Measurements from ENCODE around the gene BAZ1B. TPM values are rescaled to one million over a fixed set of nuclear protein-coding genes. Genes with fewer than 3 reads are reported as not detected.
A peak's percentile ranks its signal among the peaks of the same experiment; 100 is the strongest.

Gene BAZ1B
- total RNA-seq, 2 donors from 2014 or later = 28.3 to 32.3 TPM

DNA sequence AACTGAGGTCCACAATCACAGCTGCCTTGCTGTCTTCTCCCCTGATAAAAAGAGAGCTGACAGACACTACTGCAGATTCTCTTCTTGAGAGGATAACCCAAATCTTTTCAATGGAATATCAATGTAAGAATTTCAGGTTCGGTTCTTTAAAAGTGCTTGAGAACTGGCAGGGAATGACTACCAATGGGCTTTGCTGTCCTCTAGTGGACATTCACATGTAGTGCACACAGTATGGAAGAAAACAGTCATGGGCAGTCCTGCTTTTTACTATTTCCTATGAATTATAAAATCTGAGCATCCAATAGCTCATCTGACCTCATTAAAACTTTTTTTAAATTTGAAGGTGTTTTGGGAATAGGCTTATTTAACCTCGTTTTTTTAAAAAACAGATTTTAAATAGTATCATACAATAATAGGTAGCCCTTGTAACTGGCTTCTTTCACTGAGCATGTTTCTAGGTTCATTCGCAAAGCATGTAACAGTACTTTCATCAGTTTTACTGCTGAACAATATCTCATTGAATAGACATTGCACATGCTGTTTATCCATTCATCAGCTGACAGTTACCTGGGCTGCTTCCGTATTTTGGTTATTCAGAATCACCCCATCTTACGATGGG is 70.2 kb downstream of the BAZ1B start:
- DNase-seq (peak in 3 of 4 donors; percentile 45 to 58 (median 49)), ATAC-seq (peak; percentile 82)
- H3K4me3 ChIP-seq = no peak overlapping the region
- peaks cover 0 to 19% of the 10 kb centered on the region in 2 donors for H3K36me3 ChIP-seq (replicated peaks in 1 of 2; ENCODE audit: insufficient read depth in 1 of 2, low read depth in 2 of 2)
- intact Hi-C loops (cut with DNase I) = no loop called here
- 57% methylated on average over 5 of the region's 5 CpGs for WGBS, 2 donors
- no peaks in the 10 kb centered on the region for H3K4me1 ChIP-seq
- H3K27ac ChIP-seq = no peak overlapping the region
- H3K27me3 ChIP-seq = no peaks in the 10 kb centered on the region
- TF ChIP-seq, protein P1, sequence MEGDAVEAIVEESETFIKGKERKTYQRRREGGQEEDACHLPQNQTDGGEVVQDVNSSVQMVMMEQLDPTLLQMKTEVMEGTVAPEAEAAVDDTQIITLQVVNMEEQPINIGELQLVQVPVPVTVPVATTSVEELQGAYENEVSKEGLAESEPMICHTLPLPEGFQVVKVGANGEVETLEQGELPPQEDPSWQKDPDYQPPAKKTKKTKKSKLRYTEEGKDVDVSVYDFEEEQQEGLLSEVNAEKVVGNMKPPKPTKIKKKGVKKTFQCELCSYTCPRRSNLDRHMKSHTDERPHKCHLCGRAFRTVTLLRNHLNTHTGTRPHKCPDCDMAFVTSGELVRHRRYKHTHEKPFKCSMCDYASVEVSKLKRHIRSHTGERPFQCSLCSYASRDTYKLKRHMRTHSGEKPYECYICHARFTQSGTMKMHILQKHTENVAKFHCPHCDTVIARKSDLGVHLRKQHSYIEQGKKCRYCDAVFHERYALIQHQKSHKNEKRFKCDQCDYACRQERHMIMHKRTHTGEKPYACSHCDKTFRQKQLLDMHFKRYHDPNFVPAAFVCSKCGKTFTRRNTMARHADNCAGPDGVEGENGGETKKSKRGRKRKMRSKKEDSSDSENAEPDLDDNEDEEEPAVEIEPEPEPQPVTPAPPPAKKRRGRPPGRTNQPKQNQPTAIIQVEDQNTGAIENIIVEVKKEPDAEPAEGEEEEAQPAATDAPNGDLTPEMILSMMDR (IDR thresholded peaks at IDR 0.05) = peak; percentile 91 to 100 (median 96)
- TF ChIP-seq POLR2A (IDR thresholded peaks at IDR 0.05) = no peak
- no peaks in the 10 kb centered on the region for H3K9me3 ChIP-seq

DNA sequence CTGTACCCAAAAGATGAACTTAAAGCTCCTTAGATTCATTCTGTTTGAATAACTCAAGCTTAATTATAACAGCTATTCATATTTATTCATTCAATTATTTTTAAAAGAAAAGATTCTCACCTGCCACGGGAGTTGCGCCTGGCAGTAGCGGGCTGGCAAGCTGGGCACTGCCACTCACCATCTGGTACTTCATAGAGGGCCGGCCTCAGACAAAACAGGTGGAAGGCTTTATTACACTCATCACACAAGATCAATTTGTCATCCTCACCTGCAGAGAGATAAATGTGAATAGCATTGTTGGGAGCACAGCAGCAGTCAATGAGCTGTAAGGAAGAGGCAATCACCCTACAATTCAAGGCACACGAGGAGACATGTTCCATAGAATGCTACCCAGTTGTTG is 72.7 kb downstream of the BAZ1B start:
- TF ChIP-seq, protein P1 (IDR thresholded peaks at IDR 0.05) = no peak
- TF ChIP-seq POLR2A (IDR thresholded peaks at IDR 0.05) = no peak
- Histone ChIP-seq H3K9me3 (no peaks in the 10 kb centered on the region), H3K36me3 (replicated peaks in 1 of 2; ENCODE audit: insufficient read depth in 1 of 2, low read depth in 2 of 2) (peaks cover 0 to 29% of the 10 kb centered on the region in 2 donors), H3K4me1 (no peaks in the 10 kb centered on the region), H3K27ac (no peak overlapping the region), H3K27me3 (no peaks in the 10 kb centered on the region), H3K4me3 (no peak overlapping the region)
- WGBS, 2 donors = 82 to 85% methylated on average over 5 of the region's 5 CpGs
- ATAC-seq (no peak), DNase-seq (no peak)
- intact Hi-C loops (cut with DNase I) = loop anchor here (5.0 kb wide), 1 partner anchor 107 kb away; no protein-coding TSS in a partner anchor

DNA sequence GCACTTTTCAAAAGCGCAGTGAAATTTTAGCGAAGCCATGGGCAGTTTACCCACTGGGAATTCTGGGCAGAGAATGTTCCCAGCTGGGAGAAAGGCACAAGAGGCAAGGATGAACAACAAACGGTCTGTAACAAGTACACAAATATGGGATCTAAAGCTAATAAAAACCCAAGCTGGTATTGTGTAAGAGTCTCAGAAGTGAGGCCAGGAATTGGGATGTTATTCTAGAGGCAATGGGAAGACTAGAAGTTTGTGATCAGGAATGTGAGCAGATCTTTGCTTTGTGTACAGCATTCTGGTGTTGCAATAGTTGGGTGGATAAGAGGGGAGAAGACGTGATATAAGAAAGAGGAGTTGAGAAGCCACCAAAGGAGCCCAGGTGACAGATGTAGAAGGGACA is 73.5 kb downstream of the BAZ1B start:
- WGBS, 2 donors = 78 to 91% methylated on average over 4 of the region's 4 CpGs
- Histone ChIP-seq H3K9me3 (no peaks in the 10 kb centered on the region), H3K36me3 (replicated peaks in 1 of 2; ENCODE audit: insufficient read depth in 1 of 2, low read depth in 2 of 2) (peaks cover 4 to 35% of the 10 kb centered on the region in 2 donors), H3K4me3 (no peak overlapping the region), H3K27ac (no peak overlapping the region), H3K4me1 (no peaks in the 10 kb centered on the region), H3K27me3 (no peaks in the 10 kb centered on the region)
- no peak for ATAC-seq
- TF ChIP-seq, protein P1 (IDR thresholded peaks at IDR 0.05) = no peak
- no peak for TF ChIP-seq POLR2A (IDR thresholded peaks at IDR 0.05)
- no peak for DNase-seq
- intact Hi-C loops (cut with DNase I) = loop anchor here (5.0 kb wide), 1 partner anchor 106 kb away; no protein-coding TSS in a partner anchor

DNA sequence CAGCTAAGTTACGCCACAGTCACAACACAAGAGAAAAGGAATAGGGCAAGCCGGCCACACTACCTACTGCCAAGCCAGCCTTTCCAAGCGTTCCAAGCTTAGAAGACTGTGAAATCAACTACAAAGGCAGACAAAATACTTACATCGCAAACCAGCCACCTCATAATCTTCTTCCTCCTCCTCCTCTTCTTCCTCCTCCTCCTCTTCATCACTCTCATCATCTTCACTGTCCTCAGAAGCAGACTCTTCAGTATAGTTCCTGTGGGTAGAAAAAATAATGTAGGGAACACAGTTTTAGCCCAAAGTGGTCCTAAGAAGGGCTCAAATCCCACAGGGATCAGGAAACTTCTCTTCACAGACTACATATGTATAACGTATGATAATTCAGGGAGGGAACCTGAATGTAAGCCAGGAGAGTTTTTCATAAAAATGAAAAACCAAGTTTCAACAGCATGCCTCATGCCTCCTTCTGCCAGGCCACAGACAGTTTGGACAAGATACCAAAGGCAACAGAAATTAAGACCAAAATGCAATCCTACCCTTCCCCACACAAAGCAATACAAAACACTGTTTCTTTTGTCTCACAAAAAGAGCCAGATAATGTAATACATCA is 74.9 kb downstream of the BAZ1B start:
- H3K27me3 ChIP-seq = no peaks in the 10 kb centered on the region
- no peaks in the 10 kb centered on the region for H3K9me3 ChIP-seq
- no peak for DNase-seq
- WGBS, 2 donors = 91 to 95% methylated on average over 5 of the region's 5 CpGs
- intact Hi-C loops (cut with DNase I) = loop anchor here (5.0 kb wide), 1 partner anchor 105 kb away; no protein-coding TSS in a partner anchor
- TF ChIP-seq POLR2A (IDR thresholded peaks at IDR 0.05) = no peak
- TF ChIP-seq, protein P1 (IDR thresholded peaks at IDR 0.05) = no peak
- no peak for ATAC-seq
- H3K27ac ChIP-seq = no peak overlapping the region
- no peaks in the 10 kb centered on the region for H3K4me1 ChIP-seq
- no peak overlapping the region for H3K4me3 ChIP-seq
- peaks cover 13 to 49% of the 10 kb centered on the region in 2 donors for H3K36me3 ChIP-seq (replicated peaks in 1 of 2; ENCODE audit: insufficient read depth in 1 of 2, low read depth in 2 of 2)

All from body of pancreas (tissue), 4 donors.